T-helper 1 cell (primary cell): ENCODE measurements around the gene FAM98C.

Experiments
- DNase-seq, 5 donors: peaks; one replicate each; pipeline ENCODE4 v3.0.0-alpha.2; 2012 to 2020

Gene FAM98C

GRCh38 chr19:38427035-38427677 is 24.3 kb downstream of the FAM98C start:
- DNase-seq = peak in 1 of 5 donors; percentile 88

GRCh38 chr19:38429055-38429810 is 26.3 kb downstream of the FAM98C start:
- peak in 1 of 5 donors; percentile 57 for DNase-seq

- DNase-seq = no peak
Observed at GRCh38 chr19:38429811-38430156, 26.9 kb downstream of the FAM98C start.

- no peak for DNase-seq
Observed at GRCh38 chr19:38430931-38431330, 28.0 kb downstream of the FAM98C start.

- DNase-seq = peak in 3 of 5 donors; percentile 17 to 64 (median 23)
Observed at GRCh38 chr19:38433268-38433733, 30.4 kb downstream of the FAM98C start, which contains the start of gene RYR1. TSS of gene RYR1 (plus strand) at chr19:38433691. CDS start at chr19:38433830, 139 bp downstream.

GRCh38 chr19:38434549-38435051 is 31.7 kb downstream of the FAM98C start:
- no peak for DNase-seq

- no peak for DNase-seq
Observed at GRCh38 chr19:38437295-38437694, 34.4 kb downstream of the FAM98C start.

GRCh38 chr19:38437917-38438316 is 35.0 kb downstream of the FAM98C start:
- no peak for DNase-seq

GRCh38 chr19:38440592-38440991 is 37.7 kb downstream of the FAM98C start:
- DNase-seq = no peak

GRCh38 chr19:38441657-38442348 is 38.9 kb downstream of the FAM98C start:
- peak in 1 of 5 donors; percentile 38 for DNase-seq

- no peak for DNase-seq
Observed at GRCh38 chr19:38442736-38443135, 39.8 kb downstream of the FAM98C start.

- DNase-seq = no peak
Observed at GRCh38 chr19:38443458-38443999, 40.6 kb downstream of the FAM98C start.

GRCh38 chr19:38444026-38444425 is 41.1 kb downstream of the FAM98C start:
- no peak for DNase-seq

GRCh38 chr19:38445362-38445761 is 42.5 kb downstream of the FAM98C start:
- no peak for DNase-seq

GRCh38 chr19:38448225-38448624 is 45.3 kb downstream of the FAM98C start:
- DNase-seq = no peak

- no peak for DNase-seq
Observed at GRCh38 chr19:38449518-38449917, 46.6 kb downstream of the FAM98C start.

- DNase-seq = no peak
Observed at GRCh38 chr19:38451036-38451435, 48.1 kb downstream of the FAM98C start.

- DNase-seq = no peak
Observed at GRCh38 chr19:38451629-38452028, 48.7 kb downstream of the FAM98C start.

- DNase-seq = no peak
Observed at GRCh38 chr19:38452430-38453366, 49.8 kb downstream of the FAM98C start.

- no peak for DNase-seq
Observed at GRCh38 chr19:38453596-38453995, 50.7 kb downstream of the FAM98C start.

- no peak for DNase-seq
Observed at GRCh38 chr19:38455031-38455430, 52.1 kb downstream of the FAM98C start.

- no peak for DNase-seq
Observed at GRCh38 chr19:38457202-38457601, 54.3 kb downstream of the FAM98C start.
